Endothelial cell of hepatic sinusoid (primary cell): ENCODE results near the gene CNFN.

Experiments used
- in situ Hi-C: cut with HindIII; loops from 2 replicates; pipeline ENCODE4 v1.10.0; 2017; ENCODE audit warnings: low sequenced_read_pairs

Gene CNFN

GRCh38 chr19:42411581-42412178 lies 21.6 kb upstream of the CNFN start:
- in situ Hi-C loops, result no loop called here

DNA sequence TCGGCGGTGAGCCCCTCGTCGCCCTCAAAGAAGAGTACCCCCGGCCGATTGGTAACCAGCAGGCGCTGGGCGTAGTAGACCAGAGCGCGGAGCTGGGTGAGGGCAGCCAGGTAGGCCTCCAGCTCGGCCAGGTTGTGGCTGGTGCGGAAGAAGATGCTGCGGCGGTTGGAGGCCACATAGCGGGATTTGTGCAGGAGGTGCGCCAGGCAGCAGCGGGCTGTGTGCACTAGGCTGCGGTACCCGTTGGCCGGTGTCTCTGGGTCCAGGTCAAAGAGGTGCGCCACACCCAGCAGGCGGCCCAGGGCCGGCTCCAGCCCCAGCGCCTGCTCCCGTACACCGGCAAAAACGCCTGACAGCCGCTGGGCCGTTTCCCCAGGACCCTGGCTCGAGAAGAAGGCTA lies 20.3 kb upstream of the CNFN start:
- in situ Hi-C loops, result no loop called here

- in situ Hi-C loops, result no loop called here
Measured at GRCh38 chr19:42409477-42409876, 19.4 kb upstream of the CNFN start.

DNA sequence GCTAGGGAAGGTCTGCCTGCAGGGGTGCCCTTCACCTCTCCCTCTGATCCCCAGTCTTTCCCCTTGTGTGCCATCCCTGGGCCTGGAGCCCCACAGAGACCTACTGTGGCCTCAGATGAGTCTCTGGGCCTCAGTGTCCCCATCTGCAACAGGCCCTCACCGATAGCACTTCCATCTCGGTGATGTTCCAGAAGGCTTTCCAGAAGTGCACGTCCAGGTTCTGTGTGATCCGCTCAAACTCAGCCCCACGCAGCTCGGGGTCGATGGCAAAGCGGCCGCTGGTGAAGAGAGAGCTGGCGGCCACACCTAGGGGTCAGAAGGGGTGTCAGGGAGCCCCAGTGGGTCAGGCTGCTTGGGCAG lies 17.7 kb upstream of the CNFN start:
- in situ Hi-C loops, result no loop called here

DNA sequence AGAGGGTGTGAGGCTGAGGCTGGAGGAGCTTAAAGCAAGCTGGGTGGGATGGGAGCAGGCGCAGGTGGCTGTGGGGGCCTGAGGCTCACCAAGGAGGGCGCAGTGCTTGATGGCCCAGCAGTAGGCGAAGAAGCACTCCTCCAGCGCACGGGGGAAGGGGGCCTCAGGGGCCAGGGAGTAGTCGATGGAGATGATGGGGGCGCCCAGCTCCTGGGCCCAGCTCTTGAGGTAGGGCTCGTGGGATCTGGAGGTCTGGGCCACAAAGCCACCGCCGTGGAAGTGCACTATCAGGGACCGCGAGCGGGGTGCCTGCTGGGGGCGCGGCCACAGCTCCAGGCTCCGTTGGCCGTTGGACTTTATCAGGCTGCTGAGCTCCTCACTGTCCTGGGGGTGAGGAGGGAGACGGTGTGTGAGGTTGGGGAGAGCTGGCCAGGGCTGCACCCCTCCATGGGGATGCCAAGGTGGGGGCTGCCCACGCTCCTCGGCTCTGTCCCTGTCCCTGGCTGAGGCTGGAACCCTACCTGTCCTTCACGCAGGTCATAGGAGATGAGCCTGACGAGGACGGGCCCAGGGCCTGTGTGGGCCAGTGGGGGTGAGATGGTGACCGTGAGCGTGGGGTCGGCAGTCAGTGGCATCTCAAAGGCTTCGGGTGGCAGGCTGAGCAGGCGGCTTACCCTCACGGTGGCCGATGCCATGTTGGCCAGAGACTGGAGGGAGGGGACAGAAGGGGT lies 17.2 kb upstream of the CNFN start:
- in situ Hi-C loops, result no loop called here

DNA sequence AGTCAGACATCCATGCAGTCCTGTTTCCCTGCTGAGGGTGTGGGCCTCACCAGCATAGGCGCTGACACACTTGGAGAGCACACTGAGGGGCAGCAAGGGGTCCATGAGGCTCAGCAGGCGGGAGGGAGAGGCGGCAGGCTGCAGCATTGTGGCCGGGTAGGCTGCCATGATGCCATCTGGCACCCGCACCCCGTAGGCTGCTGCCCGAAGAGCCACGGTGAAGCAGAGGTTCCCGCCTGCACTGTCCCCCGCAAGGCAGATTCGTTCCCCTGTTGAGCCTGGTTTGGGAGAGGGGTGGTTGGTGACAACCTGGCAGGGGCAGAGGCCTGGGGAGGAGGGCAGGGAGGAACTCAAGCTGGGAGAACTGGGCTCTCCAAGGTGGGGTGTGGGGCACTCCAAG lies 16.0 kb upstream of the CNFN start:
- in situ Hi-C loops, result no loop called here

DNA sequence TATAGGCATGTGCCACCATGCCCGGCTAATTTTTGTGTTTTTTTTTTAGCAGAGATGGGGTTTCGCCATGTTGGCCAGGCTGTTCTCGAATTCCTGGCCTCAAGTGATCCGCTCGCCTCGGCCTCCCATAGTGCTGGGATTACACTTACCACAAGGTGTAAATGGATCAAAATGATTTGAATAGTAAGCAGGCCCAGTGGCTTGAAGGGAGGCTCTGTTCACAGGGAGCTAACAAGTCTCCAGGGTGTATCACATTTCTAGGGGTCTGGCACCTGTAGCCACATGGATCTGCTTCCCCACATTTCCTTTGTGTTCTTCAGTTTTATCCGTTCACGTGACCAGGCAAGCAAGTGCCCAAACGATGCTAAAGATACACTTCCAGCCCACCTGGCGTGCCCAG lies 13.5 kb upstream of the CNFN start:
- in situ Hi-C loops, result no loop called here

DNA sequence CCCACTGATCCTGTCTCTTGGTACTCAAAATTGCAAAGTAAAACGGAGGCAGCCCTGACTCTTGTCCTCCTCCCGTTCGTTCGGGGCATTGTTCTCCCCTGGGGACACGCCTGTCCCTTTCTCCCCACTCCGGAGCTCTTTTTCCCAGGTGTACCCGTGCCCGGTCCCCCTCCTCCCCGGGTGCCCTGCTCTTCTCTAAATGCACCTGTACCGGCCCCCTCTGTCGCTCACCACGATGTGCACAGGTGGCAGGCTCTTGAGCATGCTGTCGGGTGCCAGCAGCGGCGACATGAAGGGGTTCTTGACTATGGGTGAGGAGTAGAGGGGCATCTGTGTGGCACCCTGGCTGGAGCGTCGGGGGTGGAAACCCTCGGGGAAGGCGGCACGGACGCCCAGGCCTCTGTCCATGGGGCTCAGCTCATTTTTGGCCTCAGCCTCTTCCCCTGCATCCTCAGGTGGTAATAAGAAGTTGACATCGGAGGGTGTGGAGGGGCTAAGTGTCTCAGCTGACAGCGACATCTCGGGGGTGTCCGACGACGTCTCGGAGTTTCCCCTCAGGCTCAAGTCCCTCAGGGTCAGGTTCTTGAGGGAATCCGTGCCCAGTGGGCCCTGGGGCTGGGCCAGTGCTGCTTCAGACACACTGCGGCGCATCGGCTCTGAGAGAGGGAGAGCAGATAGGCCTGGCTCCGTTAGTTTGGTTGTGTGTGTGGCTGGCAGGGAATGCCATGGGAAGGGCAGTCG lies 12.4 kb upstream of the CNFN start:
- in situ Hi-C loops, result no loop called here

DNA sequence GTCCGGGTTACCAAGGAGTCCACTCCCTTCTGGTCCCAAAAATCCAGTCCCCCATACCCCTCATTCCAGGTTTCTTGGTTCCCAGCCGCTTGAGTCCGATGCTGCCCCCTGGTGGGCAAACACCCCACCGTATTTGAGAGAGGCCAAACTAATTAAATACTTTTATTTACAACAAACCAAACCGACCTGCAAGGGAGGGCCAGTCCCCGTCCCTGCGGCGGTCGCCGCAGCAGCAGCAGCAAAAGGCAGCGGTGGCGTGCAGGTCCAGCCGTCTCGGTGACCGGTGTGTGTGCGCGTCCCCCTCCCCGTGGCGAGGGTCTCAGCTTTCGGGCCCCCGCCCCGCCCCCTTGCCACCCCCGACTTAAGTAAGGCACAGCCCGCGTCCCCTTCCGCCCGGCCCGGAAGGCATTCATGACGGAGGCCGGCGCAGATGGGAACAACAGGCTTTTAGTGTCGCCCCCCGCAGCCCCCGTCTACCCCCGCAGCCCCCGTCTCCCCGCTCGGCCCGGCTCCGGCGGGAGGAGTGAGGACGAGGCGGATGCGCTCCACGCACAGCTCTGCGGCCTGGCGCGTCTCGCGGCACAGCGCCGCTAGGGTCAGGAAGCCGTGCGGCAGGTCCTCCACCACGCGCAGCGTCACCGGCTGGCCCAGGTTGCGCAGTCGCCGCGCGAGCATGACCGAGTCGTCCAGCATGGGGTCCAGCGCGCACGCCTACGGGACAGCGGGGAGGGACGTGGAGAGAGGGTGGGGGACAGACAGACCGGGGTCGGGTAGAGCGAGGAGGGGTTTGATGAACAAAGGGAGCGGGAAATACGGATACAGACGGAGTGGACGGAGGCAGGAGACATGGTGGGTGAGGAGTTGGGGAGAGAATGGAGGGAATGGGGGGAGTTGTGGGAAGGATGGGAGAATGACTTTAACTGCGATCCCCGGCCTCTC lies 11.5 kb upstream of the CNFN start:
- in situ Hi-C loops, result no loop called here

DNA sequence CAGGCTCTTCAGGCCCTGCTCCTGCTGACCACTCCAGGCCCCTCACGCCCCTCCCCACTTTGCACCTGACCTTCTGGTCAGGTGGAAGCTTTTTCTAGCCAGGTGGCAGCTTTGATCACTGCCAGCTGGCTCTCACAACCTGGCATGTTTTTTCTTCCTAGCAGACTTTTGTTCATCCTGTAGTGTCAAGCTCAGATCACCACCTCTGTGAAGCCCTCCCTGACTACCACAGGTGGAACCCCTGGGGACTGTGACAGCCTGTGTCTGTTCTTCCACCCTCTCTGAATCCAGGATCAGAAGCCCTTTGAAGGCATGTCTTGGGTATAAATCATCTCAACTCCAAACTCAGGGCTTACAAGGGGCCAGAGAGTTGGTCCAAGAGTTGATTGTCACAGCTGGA lies 10.3 kb upstream of the CNFN start:
- in situ Hi-C loops, result no loop called here

GRCh38 chr19:42397263-42398166 lies 7.4 kb upstream of the CNFN start:
- in situ Hi-C loops, result no loop called here

- in situ Hi-C loops, result no loop called here
Measured at GRCh38 chr19:42396381-42397262, 6.5 kb upstream of the CNFN start.

DNA sequence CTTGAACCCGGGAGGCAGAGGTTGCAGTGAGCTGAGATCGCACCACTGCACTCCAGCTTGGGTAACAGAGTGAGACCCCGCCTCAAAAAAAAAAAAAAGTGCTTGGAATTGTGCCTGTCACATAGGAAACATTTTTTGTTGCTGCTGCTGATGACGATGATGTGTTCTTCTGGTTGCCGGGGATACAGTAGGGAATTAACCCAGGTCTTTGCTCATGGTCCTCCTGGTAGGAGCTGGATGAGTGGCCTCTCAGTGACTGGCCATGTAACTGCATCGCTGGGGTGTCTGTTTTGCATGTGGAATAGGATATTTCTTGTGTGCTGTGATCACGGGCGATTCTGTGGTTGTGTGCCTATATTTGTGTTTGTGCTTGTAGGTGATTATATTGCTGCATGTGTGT lies 4.7 kb upstream of the CNFN start:
- in situ Hi-C loops, result no loop called here

DNA sequence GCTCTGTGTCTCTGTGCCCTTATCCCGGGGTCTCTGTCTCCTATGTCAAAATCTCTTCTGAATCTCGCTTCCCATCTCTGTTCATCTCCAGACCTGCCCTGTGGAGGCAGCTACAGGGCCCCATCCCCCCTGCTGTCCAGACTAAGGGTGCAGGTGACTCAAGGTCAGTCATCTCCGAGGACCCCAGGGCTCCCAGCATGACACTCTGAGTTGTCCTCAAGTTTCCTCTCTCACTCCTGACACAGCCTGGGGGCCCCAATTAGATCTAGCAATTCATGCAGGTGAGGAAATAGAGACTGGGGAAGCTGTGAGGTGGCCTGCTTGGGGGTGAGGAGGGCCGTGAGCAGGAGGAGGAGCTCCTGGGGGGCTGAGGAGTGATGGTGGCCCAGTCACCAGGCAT lies 2.1 kb upstream of the CNFN start:
- in situ Hi-C loops, result no loop called here

GRCh38 chr19:42388851-42389489 lies 1.1 kb downstream of the CNFN start:
- in situ Hi-C loops, result no loop called here

- in situ Hi-C loops, result no loop called here
Measured at GRCh38 chr19:42386974-42387707, 3.0 kb downstream of the CNFN start.

GRCh38 chr19:42380155-42380554 lies 9.9 kb downstream of the CNFN start:
- in situ Hi-C loops, result no loop called here
